ENCODE data around the gene ABCC4.

DNA sequence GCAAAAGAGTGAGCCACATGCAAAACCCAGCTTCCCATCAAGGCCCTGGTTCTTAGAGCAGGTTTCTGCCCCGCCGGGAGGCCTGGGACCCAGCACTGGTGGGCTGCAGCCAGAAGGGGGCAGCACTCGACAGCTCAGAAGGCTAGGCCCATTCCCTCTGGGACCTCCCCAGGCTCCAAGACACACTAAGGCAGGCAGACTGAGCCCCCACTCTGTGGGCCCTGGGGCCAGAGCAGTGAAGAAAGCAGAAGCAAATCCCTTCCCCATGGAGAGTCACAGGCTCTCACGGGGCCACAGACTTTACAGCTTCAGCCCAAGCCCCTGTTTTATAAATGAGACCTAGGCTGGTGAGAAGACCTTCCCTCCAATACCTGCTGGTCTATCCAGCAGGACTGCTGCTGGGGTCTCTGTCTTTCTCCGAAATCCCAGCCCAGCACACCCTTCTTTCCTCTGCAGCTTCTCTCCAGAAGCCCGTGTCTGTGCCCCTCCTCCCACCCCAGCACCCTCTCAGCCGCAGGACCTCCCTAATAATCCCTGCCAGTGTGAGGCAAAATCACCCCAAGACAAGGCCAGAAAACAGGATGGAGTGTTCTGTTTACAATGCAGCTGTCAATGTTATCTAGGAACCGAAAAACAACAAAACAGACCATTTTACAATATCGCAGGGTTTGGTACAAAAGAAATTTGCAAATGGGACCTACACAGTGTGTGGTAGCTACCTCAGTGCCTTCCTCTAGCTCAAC is 109.3 kb downstream of the ABCC4 start:
- TF ChIP-seq EZH2 (IDR thresholded peaks at IDR 0.05; ENCODE audit: borderline replicate concordance), result no peak
- TF ChIP-seq, protein P1, sequence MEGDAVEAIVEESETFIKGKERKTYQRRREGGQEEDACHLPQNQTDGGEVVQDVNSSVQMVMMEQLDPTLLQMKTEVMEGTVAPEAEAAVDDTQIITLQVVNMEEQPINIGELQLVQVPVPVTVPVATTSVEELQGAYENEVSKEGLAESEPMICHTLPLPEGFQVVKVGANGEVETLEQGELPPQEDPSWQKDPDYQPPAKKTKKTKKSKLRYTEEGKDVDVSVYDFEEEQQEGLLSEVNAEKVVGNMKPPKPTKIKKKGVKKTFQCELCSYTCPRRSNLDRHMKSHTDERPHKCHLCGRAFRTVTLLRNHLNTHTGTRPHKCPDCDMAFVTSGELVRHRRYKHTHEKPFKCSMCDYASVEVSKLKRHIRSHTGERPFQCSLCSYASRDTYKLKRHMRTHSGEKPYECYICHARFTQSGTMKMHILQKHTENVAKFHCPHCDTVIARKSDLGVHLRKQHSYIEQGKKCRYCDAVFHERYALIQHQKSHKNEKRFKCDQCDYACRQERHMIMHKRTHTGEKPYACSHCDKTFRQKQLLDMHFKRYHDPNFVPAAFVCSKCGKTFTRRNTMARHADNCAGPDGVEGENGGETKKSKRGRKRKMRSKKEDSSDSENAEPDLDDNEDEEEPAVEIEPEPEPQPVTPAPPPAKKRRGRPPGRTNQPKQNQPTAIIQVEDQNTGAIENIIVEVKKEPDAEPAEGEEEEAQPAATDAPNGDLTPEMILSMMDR (IDR thresholded peaks at IDR 0.05; ENCODE audit: poor library complexity), result peak; percentile 96
- no peak for TF ChIP-seq EZH2phosphoT487 (IDR thresholded peaks at IDR 0.05; ENCODE audit: low read depth, severe bottlenecking, unreplicated experiment)

Measured in hepatocyte (in vitro differentiated cells).